H1 (cell line): ENCODE data around the gene PPP1CA. TPM values are rescaled to one million over a fixed set of nuclear protein-coding genes. Genes with fewer than 3 reads are reported as not detected.

Source experiments
- CBX5 ChIP-seq: fragments of 300-800, 300-1000 bp; sonication (generic); IDR thresholded peaks from 2 replicates; pipeline ENCODE4 v1.7.1; 2016; ENCODE audit warnings: antibody characterized with exemption, low read length, low read depth
- CHD2 ChIP-seq: IDR thresholded peaks from 2 replicates; pipeline ENCODE4 v1.6.1; 2012; ENCODE audit warnings: low read length, improper control_type of control experiment
- EZH2 ChIP-seq: fragments of 200-600 bp; sonication (generic); IDR thresholded peaks from 2 replicates; pipeline ENCODE4 v1.7.1; 2012; ENCODE audit warnings: low read depth, mild to moderate bottlenecking, moderate library complexity, low read length, inconsistent platforms; ENCODE audit not compliant: severe bottlenecking
- SP2 ChIP-seq: IDR thresholded peaks from 2 replicates; pipeline ENCODE4 v1.6.1; 2012; ENCODE audit warnings: mild to moderate bottlenecking, low read length, inconsistent platforms
- polyA plus RNA-seq, 7 experiments: library from polyadenylated mRNA; depleted of rRNA in 3 of 7; stranded (reverse) in 5 of 7; unstranded in 2 of 7; fragments of >200 nt in 5 of 7; fragments of 200-250 nt in 2 of 7; gene quantifications; 1 replicate in 5 of 7; 2 replicates in 1 of 7; 4 replicates in 1 of 7; pipeline versions ENCODE4 v1.2.1 to v1.2.3, GENCODE V29; 2011 to 2013; ENCODE audit warnings: missing spikeins in 2 of 7, mixed read lengths in 2 of 7
- total RNA-seq: library from RNA; stranded (reverse); fragmentation: NEBNext Ultra II Directional; extraction: Animal tissue kit (Norgen Biotek cat#: 25700); gene quantifications from 2 replicates; pipeline ENCODE4 v1.2.1, GENCODE V29; 2021
- TF ChIP-seq, protein P1 (sequence below): fragments of 300-600 bp; sonication (generic); IDR thresholded peaks from 2 replicates; pipeline ENCODE4 v1.7.1; 2012; ENCODE audit warnings: low read length, moderate library complexity, mild to moderate bottlenecking, inconsistent platforms; ENCODE audit not compliant: insufficient replicate concordance

PPP1CA gene
- total and polyA plus RNA-seq, 2 of the 8 experiments (the other 6 are each of a cell fraction or from before 2014, with no cell fraction given): 198 to 359 TPM

DNA sequence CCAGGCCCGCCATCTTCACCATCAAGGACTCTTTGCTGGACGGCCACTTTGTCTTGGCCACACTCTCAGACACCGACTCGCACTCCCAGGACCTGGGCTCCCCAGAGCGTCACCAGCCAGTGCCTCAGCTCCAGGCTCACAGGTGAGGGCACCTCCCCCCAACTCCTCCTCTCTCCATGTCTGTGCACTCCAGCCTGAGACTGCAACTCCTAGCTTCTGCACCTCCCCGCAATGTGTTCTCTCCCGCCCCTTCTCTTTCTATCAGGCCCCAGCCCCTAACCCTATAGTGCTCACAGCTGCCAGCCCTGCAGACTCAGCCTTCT is 5.4 kb downstream of the PPP1CA start (continued):
- TF ChIP-seq, protein P1, sequence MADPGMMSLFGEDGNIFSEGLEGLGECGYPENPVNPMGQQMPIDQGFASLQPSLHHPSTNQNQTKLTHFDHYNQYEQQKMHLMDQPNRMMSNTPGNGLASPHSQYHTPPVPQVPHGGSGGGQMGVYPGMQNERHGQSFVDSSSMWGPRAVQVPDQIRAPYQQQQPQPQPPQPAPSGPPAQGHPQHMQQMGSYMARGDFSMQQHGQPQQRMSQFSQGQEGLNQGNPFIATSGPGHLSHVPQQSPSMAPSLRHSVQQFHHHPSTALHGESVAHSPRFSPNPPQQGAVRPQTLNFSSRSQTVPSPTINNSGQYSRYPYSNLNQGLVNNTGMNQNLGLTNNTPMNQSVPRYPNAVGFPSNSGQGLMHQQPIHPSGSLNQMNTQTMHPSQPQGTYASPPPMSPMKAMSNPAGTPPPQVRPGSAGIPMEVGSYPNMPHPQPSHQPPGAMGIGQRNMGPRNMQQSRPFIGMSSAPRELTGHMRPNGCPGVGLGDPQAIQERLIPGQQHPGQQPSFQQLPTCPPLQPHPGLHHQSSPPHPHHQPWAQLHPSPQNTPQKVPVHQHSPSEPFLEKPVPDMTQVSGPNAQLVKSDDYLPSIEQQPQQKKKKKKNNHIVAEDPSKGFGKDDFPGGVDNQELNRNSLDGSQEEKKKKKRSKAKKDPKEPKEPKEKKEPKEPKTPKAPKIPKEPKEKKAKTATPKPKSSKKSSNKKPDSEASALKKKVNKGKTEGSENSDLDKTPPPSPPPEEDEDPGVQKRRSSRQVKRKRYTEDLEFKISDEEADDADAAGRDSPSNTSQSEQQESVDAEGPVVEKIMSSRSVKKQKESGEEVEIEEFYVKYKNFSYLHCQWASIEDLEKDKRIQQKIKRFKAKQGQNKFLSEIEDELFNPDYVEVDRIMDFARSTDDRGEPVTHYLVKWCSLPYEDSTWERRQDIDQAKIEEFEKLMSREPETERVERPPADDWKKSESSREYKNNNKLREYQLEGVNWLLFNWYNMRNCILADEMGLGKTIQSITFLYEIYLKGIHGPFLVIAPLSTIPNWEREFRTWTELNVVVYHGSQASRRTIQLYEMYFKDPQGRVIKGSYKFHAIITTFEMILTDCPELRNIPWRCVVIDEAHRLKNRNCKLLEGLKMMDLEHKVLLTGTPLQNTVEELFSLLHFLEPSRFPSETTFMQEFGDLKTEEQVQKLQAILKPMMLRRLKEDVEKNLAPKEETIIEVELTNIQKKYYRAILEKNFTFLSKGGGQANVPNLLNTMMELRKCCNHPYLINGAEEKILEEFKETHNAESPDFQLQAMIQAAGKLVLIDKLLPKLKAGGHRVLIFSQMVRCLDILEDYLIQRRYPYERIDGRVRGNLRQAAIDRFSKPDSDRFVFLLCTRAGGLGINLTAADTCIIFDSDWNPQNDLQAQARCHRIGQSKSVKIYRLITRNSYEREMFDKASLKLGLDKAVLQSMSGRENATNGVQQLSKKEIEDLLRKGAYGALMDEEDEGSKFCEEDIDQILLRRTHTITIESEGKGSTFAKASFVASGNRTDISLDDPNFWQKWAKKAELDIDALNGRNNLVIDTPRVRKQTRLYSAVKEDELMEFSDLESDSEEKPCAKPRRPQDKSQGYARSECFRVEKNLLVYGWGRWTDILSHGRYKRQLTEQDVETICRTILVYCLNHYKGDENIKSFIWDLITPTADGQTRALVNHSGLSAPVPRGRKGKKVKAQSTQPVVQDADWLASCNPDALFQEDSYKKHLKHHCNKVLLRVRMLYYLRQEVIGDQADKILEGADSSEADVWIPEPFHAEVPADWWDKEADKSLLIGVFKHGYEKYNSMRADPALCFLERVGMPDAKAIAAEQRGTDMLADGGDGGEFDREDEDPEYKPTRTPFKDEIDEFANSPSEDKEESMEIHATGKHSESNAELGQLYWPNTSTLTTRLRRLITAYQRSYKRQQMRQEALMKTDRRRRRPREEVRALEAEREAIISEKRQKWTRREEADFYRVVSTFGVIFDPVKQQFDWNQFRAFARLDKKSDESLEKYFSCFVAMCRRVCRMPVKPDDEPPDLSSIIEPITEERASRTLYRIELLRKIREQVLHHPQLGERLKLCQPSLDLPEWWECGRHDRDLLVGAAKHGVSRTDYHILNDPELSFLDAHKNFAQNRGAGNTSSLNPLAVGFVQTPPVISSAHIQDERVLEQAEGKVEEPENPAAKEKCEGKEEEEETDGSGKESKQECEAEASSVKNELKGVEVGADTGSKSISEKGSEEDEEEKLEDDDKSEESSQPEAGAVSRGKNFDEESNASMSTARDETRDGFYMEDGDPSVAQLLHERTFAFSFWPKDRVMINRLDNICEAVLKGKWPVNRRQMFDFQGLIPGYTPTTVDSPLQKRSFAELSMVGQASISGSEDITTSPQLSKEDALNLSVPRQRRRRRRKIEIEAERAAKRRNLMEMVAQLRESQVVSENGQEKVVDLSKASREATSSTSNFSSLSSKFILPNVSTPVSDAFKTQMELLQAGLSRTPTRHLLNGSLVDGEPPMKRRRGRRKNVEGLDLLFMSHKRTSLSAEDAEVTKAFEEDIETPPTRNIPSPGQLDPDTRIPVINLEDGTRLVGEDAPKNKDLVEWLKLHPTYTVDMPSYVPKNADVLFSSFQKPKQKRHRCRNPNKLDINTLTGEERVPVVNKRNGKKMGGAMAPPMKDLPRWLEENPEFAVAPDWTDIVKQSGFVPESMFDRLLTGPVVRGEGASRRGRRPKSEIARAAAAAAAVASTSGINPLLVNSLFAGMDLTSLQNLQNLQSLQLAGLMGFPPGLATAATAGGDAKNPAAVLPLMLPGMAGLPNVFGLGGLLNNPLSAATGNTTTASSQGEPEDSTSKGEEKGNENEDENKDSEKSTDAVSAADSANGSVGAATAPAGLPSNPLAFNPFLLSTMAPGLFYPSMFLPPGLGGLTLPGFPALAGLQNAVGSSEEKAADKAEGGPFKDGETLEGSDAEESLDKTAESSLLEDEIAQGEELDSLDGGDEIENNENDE: no peak
- TF ChIP-seq EZH2 (no peak), CBX5 (no peak), SP2 (no peak), CHD2 (no peak)
